ENCODE data around the gene CASP8AP2. TPM values are rescaled to one million over a fixed set of nuclear protein-coding genes. Genes with fewer than 3 reads are reported as not detected.
A peak's percentile ranks its signal among the peaks of the same experiment; 100 is the strongest.
"Not testable (repeated sequence)": the region's sequence is repeated elsewhere in the genome, so short reads cannot be mapped to it uniquely, and the experiment has no call there.

CASP8AP2 gene
- 16.3 TPM for total RNA-seq

DNA sequence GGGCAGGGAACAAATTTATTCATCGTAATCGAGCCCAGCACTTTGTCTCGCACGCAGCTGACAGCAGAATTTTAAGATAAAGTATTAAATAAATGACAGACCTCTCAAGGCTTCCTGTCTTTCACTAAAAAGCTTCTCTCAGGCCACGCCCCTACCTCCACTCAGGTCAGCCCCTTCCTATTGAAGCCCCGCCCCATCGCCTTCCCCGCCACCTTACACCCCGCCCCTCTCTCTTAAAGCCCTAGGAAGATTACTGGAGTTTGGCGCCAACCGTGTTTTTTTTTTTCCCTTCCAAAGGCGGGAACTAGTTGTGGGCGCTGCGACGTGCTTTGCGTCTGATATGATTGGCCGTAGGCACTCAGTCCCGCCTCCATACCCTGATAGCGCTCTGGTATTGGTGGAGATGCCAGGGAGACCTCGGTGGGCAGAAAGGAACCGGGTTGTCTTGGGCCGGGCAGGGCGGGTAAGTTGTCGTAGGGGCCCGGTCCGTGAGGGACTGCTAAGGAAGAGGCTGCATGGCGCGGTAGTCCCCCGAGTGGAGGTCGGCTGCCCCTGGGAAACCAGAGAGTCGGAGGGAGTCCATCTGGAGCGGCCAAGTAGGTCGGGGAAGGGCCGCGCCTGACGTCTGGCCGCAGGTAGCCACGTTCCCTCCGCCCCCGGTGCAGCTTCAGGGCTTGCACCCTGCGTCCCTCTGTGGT lies at the start of gene CASP8AP2:
Gene CASP8AP2 (plus strand): TSS at position 409 of the 698 bp plus-strand sequence.
- peak; percentile 96 for DNase-seq (ENCODE audit: low spot score)

GRCh38 chr6:89781070-89782034 lies 48.3 kb upstream of the CASP8AP2 start:
- DNase-seq (ENCODE audit: low spot score) = no peak

- DNase-seq (ENCODE audit: low spot score) = no peak
Measured at GRCh38 chr6:89782222-89782621, 47.5 kb upstream of the CASP8AP2 start.

DNA sequence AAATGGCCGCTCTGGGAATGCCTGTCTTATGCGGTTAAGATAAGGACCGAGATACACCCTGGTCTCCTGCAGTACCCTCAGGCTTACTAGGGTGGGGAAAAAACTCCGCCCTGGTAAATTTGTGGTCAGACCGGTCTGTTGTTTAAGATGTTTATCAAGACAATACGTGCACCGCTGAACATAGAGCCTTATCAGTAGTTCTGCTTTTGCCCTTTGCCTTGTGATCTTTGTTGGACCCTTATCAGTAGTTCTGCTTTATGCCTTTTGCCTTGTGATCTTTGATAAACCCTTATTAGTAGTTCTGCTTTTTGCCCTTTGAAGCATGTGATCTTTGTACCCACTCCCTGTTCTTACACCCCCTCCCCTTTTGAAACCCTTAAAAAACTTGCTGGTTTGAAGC lies 46.4 kb upstream of the CASP8AP2 start:
- DNase-seq (ENCODE audit: low spot score) = not testable (repeated sequence)

GRCh38 chr6:89784838-89785237 lies 44.8 kb upstream of the CASP8AP2 start:
- no peak for DNase-seq (ENCODE audit: low spot score)

GRCh38 chr6:89786970-89787369 lies 42.7 kb upstream of the CASP8AP2 start:
- no peak for DNase-seq (ENCODE audit: low spot score)

DNA sequence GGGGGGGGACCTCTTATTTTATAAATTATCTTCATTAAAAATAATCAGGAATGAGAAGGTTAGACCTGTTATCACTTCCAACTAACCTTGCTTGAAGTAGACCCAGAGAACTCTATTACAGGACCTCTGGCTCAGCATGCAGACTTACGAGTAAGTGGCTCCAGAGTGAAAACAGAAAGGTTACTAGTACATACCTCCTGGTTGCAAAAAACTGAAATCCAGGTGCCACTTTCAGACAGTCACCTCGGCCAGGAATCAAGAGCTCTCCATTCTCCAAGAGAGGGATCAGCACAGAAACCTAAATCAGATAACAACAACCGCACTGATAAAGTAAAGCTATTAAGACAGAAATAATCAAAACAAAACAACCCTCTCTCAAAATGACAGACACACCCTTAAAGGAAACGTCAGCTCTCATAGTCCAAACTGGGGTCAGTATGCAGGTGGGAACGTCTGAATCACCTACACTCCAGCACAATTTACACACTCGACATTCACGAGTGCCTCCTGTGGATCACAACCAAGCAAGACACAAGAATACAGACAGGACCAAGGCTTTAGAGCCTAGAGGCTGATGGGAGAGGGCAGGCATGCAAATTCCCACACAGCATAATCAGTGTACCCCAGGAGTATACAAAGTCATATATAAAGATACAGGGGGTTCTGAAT lies 41.9 kb upstream of the CASP8AP2 start:
- DNase-seq (ENCODE audit: low spot score) = no peak

- DNase-seq (ENCODE audit: low spot score) = no peak
Measured at GRCh38 chr6:89789980-89790379, 39.7 kb upstream of the CASP8AP2 start.

DNA sequence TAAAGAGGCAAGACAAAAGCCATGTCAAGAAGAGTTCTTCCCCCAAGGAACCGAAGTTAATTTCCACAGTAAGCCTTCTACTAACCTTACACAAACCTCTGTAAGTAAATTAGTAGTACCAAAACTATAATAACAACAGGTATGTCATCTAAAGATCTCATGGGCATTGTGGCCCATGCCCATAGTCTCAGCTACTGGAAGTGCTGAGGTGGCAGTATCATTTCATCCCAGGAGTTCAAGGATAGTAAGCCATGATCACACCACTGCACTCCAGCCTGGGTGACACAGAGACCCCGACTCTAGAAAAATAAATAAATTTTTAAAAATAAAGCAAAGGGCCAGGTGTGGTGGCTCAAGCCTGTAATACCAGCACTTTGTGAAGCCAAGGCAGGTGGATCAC lies 39.3 kb upstream of the CASP8AP2 start:
- no peak for DNase-seq (ENCODE audit: low spot score)

GRCh38 chr6:89792881-89793280 lies 36.8 kb upstream of the CASP8AP2 start:
- peak; percentile 12 for DNase-seq (ENCODE audit: low spot score)

- no peak for DNase-seq (ENCODE audit: low spot score)
Measured at GRCh38 chr6:89793586-89793985, 36.1 kb upstream of the CASP8AP2 start.

- no peak for DNase-seq (ENCODE audit: low spot score)
Measured at GRCh38 chr6:89794324-89794723, 35.4 kb upstream of the CASP8AP2 start.

DNA sequence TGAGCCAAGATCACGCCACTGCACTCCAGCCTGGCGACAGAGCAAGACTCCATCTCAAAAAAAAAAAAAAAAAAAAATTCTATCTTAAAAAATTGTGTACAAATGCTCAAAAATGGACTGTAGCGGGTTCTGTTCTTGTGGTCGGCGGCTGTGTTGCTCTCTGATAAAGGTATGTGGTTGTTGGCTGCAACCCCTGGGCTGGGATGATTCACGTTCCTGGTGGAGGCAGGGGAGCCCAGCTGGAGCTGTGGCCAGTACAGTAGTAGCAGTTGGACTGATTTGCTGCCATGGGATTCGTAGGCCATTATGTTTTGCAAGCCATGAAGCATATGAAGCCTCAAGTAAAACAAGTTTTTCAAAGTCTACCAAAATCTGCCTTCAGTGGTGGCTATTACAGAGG lies 32.4 kb upstream of the CASP8AP2 start:
- no peak for DNase-seq (ENCODE audit: low spot score)

- no peak for DNase-seq (ENCODE audit: low spot score)
Measured at GRCh38 chr6:89799096-89799495, 30.6 kb upstream of the CASP8AP2 start.

- DNase-seq (ENCODE audit: low spot score) = no peak
Measured at GRCh38 chr6:89799756-89800155, 29.9 kb upstream of the CASP8AP2 start.

GRCh38 chr6:89803271-89803670 lies 26.4 kb upstream of the CASP8AP2 start:
- DNase-seq (ENCODE audit: low spot score) = no peak

DNA sequence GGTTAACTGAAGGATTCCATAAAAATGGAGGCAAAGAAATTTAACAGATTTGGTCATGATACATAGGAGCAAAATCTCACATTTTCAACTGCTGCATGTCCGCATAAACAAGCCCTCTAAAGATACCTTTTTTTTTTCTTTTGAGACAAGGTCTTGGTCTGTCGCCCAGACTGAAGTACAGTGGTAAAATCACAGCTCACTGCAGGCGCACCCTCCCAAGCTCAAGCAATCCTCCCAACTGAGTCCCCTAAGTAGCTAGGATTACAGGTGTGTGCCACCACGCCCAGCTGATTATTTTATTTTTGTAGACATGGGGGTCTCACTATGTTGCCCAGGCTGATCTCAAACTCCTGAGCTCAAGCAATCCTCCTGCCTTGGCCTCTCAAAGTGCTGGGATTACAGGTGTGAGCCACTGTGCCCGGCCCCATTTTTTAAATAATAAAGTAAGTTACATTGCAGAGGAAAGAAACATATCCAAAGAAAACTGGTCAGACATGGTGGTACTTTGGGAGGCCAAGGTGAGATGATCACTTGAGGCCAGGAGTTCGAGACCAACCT lies 23.8 kb upstream of the CASP8AP2 start:
- no peak for DNase-seq (ENCODE audit: low spot score)

DNA sequence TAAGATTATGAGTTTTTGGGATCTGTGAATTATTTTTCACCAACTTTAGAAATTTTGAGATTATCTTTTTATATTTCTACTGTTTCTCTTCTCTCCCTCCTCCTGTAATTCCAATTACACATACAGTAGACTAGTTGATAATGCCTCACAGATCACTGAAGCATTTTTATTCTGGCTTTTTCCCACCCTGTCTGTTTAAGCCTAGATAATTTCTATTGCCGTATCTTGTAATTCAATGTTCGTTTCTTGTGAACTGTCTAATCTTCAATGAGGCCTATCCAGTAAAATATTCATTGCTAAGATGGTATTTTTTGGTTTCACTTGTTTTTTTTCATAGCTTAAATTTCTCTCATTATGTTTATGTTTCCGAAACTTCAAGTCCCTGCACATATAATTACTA lies 22.1 kb upstream of the CASP8AP2 start:
- no peak for DNase-seq (ENCODE audit: low spot score)

- DNase-seq (ENCODE audit: low spot score) = not testable (repeated sequence)
Measured at GRCh38 chr6:89813422-89813821, 16.3 kb upstream of the CASP8AP2 start.

GRCh38 chr6:89817481-89817880 lies 12.2 kb upstream of the CASP8AP2 start:
- no peak for DNase-seq (ENCODE audit: low spot score)

DNA sequence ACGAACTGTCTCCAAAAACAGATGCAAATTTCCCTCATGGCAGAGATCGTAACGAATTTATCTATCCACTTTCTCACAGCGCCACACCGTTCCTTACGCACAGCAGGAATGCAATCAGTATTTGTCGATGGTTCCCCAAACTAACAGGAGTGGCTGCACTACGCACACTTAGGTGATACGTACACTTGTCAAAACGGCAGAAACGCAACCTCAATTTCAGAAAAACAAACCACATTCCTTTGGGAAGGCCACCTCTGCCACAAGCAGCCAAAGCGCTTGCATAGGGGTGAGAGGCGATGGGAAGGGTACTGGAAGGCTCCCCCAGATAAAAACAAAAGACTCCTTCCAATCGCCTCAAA lies 10.7 kb upstream of the CASP8AP2 start:
- DNase-seq (ENCODE audit: low spot score) = peak; percentile 15
